HG03103 (cell line): ENCODE results near the gene WDFY3.

Experiments
- ATAC-seq: cut with Tn5 transposase; IDR thresholded peaks from one replicate; pipeline ENCODE4 v1.9.1; 2021; ENCODE audit warnings: low read depth; ENCODE audit not compliant: unreplicated experiment

WDFY3 gene

GRCh38 chr4:84913176-84913575, 53.3 kb downstream of the WDFY3 start:
- ATAC-seq = no peak

- no peak for ATAC-seq
Measured at GRCh38 chr4:84912741-84913140, 53.7 kb downstream of the WDFY3 start.

GRCh38 chr4:84908876-84909275, 57.6 kb downstream of the WDFY3 start:
- no peak for ATAC-seq

GRCh38 chr4:84907145-84907544, 59.3 kb downstream of the WDFY3 start:
- ATAC-seq = no peak

- ATAC-seq = no peak
Measured at GRCh38 chr4:84905646-84906045, 60.8 kb downstream of the WDFY3 start.

GRCh38 chr4:84901740-84902281, 64.7 kb downstream of the WDFY3 start:
- no peak for ATAC-seq

- no peak for ATAC-seq
Measured at GRCh38 chr4:84901173-84901572, 65.3 kb downstream of the WDFY3 start.

GRCh38 chr4:84899616-84900015, 66.9 kb downstream of the WDFY3 start:
- ATAC-seq = no peak

- no peak for ATAC-seq
Measured at GRCh38 chr4:84897516-84897915, 69.0 kb downstream of the WDFY3 start.

GRCh38 chr4:84895283-84895682, 71.2 kb downstream of the WDFY3 start:
- ATAC-seq = no peak

GRCh38 chr4:84894621-84895020, 71.9 kb downstream of the WDFY3 start:
- no peak for ATAC-seq

- no peak for ATAC-seq
Measured at GRCh38 chr4:84892950-84893349, 73.5 kb downstream of the WDFY3 start.

- no peak for ATAC-seq
Measured at GRCh38 chr4:84887824-84888223, 78.7 kb downstream of the WDFY3 start.

GRCh38 chr4:84879651-84880200, 86.8 kb downstream of the WDFY3 start:
- no peak for ATAC-seq

- ATAC-seq = no peak
Measured at GRCh38 chr4:84878546-84878945, 87.9 kb downstream of the WDFY3 start.

- ATAC-seq = no peak
Measured at GRCh38 chr4:84878090-84878489, 88.4 kb downstream of the WDFY3 start.

- no peak for ATAC-seq
Measured at GRCh38 chr4:84877051-84877833, 89.2 kb downstream of the WDFY3 start.

GRCh38 chr4:84875636-84876371, 90.7 kb downstream of the WDFY3 start:
- ATAC-seq = no peak

- ATAC-seq = no peak
Measured at GRCh38 chr4:84874619-84875018, 91.9 kb downstream of the WDFY3 start.

GRCh38 chr4:84870398-84871163, 95.9 kb downstream of the WDFY3 start:
- no peak for ATAC-seq

GRCh38 chr4:84866295-84866694, 100.2 kb downstream of the WDFY3 start:
- ATAC-seq = no peak
